ENCODE results near the gene TIGAR.

Gene TIGAR

GRCh38 chr12:4379405-4379804 lies 58.4 kb downstream of the TIGAR start, which contains the start of gene FGF23:
Gene FGF23, minus strand, starts transcription at chr12:4379712. Its CDS starts 130 bp downstream, at chr12:4379582.
- DNase-seq (ENCODE audit: low read depth): no peak

GRCh38 chr12:4380332-4380731 lies 59.3 kb downstream of the TIGAR start:
- DNase-seq (ENCODE audit: low read depth): no peak

DNA sequence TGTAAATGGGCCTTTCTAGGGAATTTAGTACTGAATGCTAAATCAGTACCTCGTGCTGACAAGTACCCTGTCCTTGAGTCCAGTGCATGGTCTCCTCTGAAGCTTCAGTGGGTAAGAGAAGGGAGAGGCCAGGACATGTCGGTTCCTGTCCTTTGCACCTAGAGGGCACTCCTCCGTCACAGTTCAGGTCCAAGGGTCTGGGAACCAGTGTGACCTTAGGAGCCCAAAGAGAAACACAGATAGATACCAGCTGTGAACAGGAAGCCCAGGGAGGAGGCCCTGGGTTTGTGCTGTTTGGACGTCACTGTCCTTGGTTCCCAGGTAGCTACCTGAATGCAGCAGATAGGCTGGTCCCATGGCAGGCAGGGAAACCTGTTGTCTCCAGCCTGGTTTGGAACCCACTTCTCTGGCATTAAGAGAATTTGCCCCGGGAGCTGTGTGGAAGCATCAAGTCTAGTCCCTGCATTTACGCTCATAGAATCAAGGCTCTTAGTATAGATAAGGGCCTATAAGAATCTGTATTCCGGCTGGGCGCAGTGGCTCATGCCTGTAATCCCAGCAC lies 62.4 kb downstream of the TIGAR start:
- no peak for DNase-seq (ENCODE audit: low read depth)

DNA sequence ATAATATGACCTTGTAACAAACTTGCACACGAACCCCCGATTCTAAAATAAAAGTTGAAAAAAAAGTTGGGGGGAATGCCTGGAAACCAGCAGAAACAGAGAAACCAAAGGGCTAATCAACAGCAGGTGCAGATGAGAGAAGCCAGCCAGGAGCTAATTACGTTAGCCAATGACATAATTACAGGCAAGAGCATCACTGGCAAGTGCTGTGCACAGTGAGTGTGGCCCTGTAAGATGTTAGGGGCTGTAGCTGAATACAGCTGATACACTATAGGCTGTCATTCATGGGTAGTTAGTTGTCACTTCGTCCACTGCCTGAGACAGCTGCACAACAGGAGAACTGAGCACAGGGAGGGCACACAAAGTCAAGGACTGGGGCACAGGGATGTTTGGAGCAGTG lies 65.8 kb downstream of the TIGAR start:
- DNase-seq (ENCODE audit: low read depth): no peak

GRCh38 chr12:4387607-4388006 lies 66.6 kb downstream of the TIGAR start:
- no peak for DNase-seq (ENCODE audit: low read depth)

- no peak for DNase-seq (ENCODE audit: low read depth)
Measured at GRCh38 chr12:4388032-4388431, 67.0 kb downstream of the TIGAR start.

- DNase-seq (ENCODE audit: low read depth): no peak
Measured at GRCh38 chr12:4388662-4389061, 67.6 kb downstream of the TIGAR start.

DNA sequence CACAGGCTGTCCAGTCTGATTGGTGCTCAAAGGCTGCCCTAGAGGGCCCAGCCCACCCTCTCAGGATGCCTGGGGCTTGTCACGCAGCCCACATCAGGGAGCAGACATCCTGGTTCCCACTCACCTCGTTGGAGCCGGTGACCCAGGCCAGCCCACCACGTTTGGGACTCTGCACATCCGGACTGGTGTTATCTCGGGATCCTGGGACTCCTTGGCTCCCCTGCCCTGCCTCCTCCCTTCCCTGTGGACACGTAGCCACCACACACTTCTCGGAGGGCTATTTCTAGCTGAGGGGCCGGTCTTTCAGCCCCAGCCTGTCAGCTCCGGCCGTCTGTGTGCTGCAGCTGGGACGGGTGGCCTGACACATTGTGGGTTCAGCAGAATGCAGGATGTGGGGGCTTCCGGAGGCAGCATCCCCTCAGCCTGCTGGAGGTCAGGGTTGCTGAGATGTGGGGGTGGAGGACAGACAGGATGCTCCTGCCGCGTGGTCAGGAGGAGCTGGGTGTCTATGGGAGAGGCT lies 71.3 kb downstream of the TIGAR start:
- DNase-seq (ENCODE audit: low read depth): no peak

DNA sequence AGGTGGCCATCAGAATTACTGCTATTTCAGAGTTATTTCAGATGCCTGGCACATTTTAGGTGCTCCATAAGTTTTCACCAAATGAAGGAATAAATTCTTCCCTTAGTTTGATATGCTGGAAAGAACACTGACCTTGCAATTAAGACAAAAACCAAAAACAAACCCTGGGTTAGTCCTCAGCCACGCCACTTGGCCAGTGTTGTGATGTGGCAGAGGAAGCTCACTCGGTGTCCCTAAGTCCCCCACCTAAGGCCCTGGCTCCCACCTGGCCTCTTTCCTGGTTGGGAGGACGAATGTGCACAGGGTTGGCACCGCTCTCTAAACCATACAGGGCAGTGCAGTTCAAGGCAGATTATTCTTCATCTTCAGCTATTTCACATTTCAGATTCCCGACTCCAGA lies 72.2 kb downstream of the TIGAR start:
- no peak for DNase-seq (ENCODE audit: low read depth)

DNA sequence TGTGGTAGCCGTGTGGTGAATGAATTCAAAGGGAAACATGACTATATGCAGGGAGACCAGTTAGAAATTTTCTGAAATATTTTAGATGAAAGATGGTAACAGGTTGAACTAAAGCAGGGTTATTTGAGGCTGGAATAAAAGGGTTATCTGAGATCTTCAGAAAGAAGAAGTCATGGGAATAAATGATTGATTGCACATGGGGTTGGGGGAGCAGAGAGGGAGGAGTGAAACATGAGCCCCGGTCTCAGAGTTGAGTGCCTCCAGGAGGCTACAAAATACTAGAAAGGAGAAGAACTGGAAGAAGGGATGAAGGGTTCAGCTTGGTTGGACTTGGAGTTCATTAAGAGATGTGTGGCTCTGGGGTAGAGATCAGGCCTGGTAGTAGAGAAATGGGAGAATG lies 74.8 kb downstream of the TIGAR start:
- no peak for DNase-seq (ENCODE audit: low read depth)

DNA sequence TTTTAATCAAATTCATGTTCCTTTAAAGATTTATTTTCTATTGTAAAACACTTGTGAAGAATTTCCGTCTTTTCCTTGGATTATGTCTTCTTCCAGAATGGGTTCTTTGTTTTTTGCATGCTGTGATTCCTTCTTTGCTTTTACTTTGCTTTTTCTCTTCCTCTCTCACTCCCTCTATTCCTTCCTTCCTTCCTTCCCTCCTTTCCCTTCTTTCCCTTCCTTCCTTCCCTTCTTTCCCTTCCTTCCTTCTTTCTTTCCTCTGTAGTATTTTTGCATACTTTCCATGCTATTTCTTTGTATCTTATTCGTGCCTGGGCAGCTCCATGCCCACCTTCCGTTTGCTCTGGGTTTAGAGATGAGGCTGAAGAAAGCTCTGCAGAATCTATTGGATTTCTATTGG lies 80.1 kb downstream of the TIGAR start:
- no peak for DNase-seq (ENCODE audit: low read depth)

DNA sequence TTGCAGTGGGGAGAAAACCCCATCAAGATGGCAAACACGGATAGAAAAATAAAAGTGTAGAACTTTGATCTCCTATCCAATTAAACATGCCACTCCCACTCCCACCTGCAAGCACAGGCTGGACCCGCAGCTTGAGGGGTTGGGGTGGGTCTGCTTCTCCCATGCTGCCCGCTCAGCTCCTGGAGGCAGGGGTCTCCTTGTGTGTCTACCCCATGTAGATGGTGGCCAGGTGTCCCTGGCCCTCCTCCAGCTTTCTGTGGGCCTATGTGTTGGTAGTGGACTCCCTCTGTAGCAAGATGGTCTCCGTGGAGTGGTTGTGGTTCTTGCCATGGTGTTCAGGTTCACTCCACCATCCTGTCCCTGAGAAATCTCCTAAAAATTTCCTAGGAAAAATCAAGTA lies 82.0 kb downstream of the TIGAR start:
- DNase-seq (ENCODE audit: low read depth): no peak

Measured in stimulated activated CD8-positive, alpha-beta memory T cell treated with anti-CD3 and anti-CD28 coated beads, Interleukin-12 subunit alpha, Interleukin-12 subunit beta, amount 100 ng/mL, for 1 hour (primary cell).